Neural cell (in vitro differentiated cells): Measurements from ENCODE around the gene SOHLH1. TPM values are rescaled to one million over a fixed set of nuclear protein-coding genes. Genes with fewer than 3 reads are reported as not detected.
A peak's percentile ranks its signal among the peaks of the same experiment; 100 is the strongest.

ENCODE experiments used
- H2AFZ ChIP-seq: fragments of 200-600, 300-800 bp; sonication (generic), shearing (Covaris generic); 2 replicates; pipeline ENCODE4 v1.6.0; 2014; ENCODE audit warnings: low read depth, mild to moderate bottlenecking, antibody characterized with exemption, low read length, moderate library complexity
- H3F3A ChIP-seq: fragments of 200-600 bp; shearing (Covaris generic); 2 replicates; pipeline ENCODE4 v1.6.1; 2016; ENCODE audit warnings: mild to moderate bottlenecking, moderate library complexity, mixed read lengths, antibody characterized with exemption, low read length; ENCODE audit not compliant: insufficient read depth, poor library complexity, severe bottlenecking
- H3K27ac ChIP-seq: fragments of 200-600, 300-800 bp; sonication (generic), shearing (Covaris generic); 2 replicates; pipeline ENCODE4 v1.5.1; 2014; ENCODE audit warnings: mild to moderate bottlenecking, low read length, moderate library complexity
- H3K27me3 ChIP-seq: fragments of 300-800, 200-600 bp; sonication (generic), shearing (Covaris generic); 2 replicates; pipeline ENCODE4 v1.6.0; 2014; ENCODE audit warnings: mild to moderate bottlenecking, low read depth, low read length, moderate library complexity; ENCODE audit not compliant: insufficient read depth
- H3K36me3 ChIP-seq: fragments of 300-800, 200-600 bp; sonication (generic), shearing (Covaris generic); 2 replicates; pipeline ENCODE4 v1.5.1; 2014; ENCODE audit warnings: mild to moderate bottlenecking, antibody characterized with exemption, low read length, moderate library complexity; ENCODE audit not compliant: insufficient read depth
- H3K4me2 ChIP-seq: fragments of 300-800, 200-600 bp; sonication (generic), shearing (Covaris generic); 2 replicates; pipeline ENCODE4 v1.6.0; 2014; ENCODE audit warnings: mild to moderate bottlenecking, low read length
- H3K4me3 ChIP-seq: fragments of 300-800, 200-600 bp; sonication (generic), shearing (Covaris generic); 2 replicates; pipeline ENCODE4 v1.5.1; 2014; ENCODE audit warnings: mild to moderate bottlenecking, low read length, moderate library complexity
- H3K79me2 ChIP-seq: fragments of 200-600 bp; shearing (Covaris generic); replicated peaks from 2 replicates; pipeline ENCODE4 v1.6.0; 2014; ENCODE audit warnings: mild to moderate bottlenecking, low read length, moderate library complexity; ENCODE audit not compliant: insufficient read depth
- H3K9ac ChIP-seq: fragments of 300-800, 200-600 bp; sonication (generic), shearing (Covaris generic); 2 replicates; pipeline ENCODE4 v1.6.1; 2016; ENCODE audit warnings: mild to moderate bottlenecking, low read length, mixed read lengths
- H3K9me2 ChIP-seq: fragments of 200-600 bp; shearing (Covaris generic); 2 replicates; pipeline ENCODE4 v1.6.1; 2016; ENCODE audit warnings: mild to moderate bottlenecking, low read length, mixed read lengths; ENCODE audit not compliant: insufficient read depth
- H3K9me3 ChIP-seq: fragments of 200-600, 300-800 bp; sonication (generic), shearing (Covaris generic); 2 replicates; pipeline ENCODE4 v1.6.1; 2016; ENCODE audit warnings: mild to moderate bottlenecking, mixed run types, low read length, moderate library complexity, mixed read lengths
- H4K20me1 ChIP-seq: fragments of 200-600 bp; shearing (Covaris generic); 2 replicates; pipeline ENCODE4 v1.6.1; 2016; ENCODE audit warnings: mild to moderate bottlenecking, mixed run types; ENCODE audit not compliant: insufficient read depth
- POLR2AphosphoS5 ChIP-seq: IDR thresholded peaks from 2 replicates; pipeline ENCODE4 v1.6.1; 2012
- REST ChIP-seq: IDR thresholded peaks from 2 replicates; pipeline ENCODE4 v1.6.1; 2012; ENCODE audit warnings: borderline replicate concordance
- TAF1 ChIP-seq: IDR thresholded peaks from 2 replicates; pipeline ENCODE4 v1.6.1; 2012; ENCODE audit warnings: low read depth
- polyA plus RNA-seq: library from polyadenylated mRNA; depleted of rRNA; stranded (reverse); fragments of >200 nt; gene quantifications from 2 replicates; pipeline ENCODE4 v1.2.3, GENCODE V29; 2014

SOHLH1 gene
- polyA plus RNA-seq, 1 donor from 2014 or later = not detected

- Histone ChIP-seq H4K20me1 (no peaks in the 10 kb centered on the region), H3K27me3 (no peaks in the 10 kb centered on the region), H3K9me2 (no peaks in the 10 kb centered on the region), H3K36me3 (no peaks in the 10 kb centered on the region), H3K9ac (peak overlapping the region; percentile 21), H3F3A (no peaks in the 10 kb centered on the region), H3K79me2 (peaks cover 21% of the 10 kb centered on the region), H3K4me3 (peak overlapping the region; percentile 37), H3K9me3 (no peaks in the 10 kb centered on the region), H2AFZ (no peak overlapping the region), H3K27ac (peak overlapping the region; percentile 3), H3K4me2 (no peak overlapping the region)
- TF ChIP-seq POLR2AphosphoS5 (no peak), REST (no peak), TAF1 (peak; percentile 29)
These were observed 54.6 kb downstream of the SOHLH1 start for GRCh38 chr9:135644631-135645218.

Other genes with a start within 250 kb of the SOHLH1 start
- 20.1 and 30.1 TPM in 2 replicates for gene PPP1R26, start 219.7 kb downstream of the SOHLH1 start, polyA plus RNA-seq
- gene MRPS2, start 198.8 kb downstream of the SOHLH1 start, polyA plus RNA-seq = 20.1 and 23.6 TPM in 2 replicates
- gene LCN1, start 178.0 kb downstream of the SOHLH1 start, polyA plus RNA-seq = not detected in 2 replicates
- gene OBP2A, start 153.4 kb downstream of the SOHLH1 start, polyA plus RNA-seq = not detected in 2 replicates
- not detected in 2 replicates for gene PAEP, start 137.7 kb downstream of the SOHLH1 start, polyA plus RNA-seq
- gene GLT6D1, start 59.9 kb downstream of the SOHLH1 start, polyA plus RNA-seq = not detected in 2 replicates
- gene LCN9, start 36.2 kb downstream of the SOHLH1 start, polyA plus RNA-seq = 2.5 and 6.5 TPM in 2 replicates
- gene KCNT1, start 2.7 kb upstream of the SOHLH1 start, polyA plus RNA-seq = 0.67 and 0.74 TPM in 2 replicates
- 58.5 and 88.2 TPM in 2 replicates for gene CAMSAP1, start 208.1 kb upstream of the SOHLH1 start, polyA plus RNA-seq